HG03066 (cell line): Measurements from ENCODE around the gene CRADD.
"Not testable (repeated sequence)": the region's sequence is repeated elsewhere in the genome, so short reads cannot be mapped to it uniquely, and the experiment has no call there.

Experiments used
- ATAC-seq: cut with Tn5 transposase; IDR thresholded peaks from one replicate; pipeline ENCODE4 v1.9.1; 2021; ENCODE audit warnings: low read depth; ENCODE audit not compliant: unreplicated experiment

The CRADD gene

DNA sequence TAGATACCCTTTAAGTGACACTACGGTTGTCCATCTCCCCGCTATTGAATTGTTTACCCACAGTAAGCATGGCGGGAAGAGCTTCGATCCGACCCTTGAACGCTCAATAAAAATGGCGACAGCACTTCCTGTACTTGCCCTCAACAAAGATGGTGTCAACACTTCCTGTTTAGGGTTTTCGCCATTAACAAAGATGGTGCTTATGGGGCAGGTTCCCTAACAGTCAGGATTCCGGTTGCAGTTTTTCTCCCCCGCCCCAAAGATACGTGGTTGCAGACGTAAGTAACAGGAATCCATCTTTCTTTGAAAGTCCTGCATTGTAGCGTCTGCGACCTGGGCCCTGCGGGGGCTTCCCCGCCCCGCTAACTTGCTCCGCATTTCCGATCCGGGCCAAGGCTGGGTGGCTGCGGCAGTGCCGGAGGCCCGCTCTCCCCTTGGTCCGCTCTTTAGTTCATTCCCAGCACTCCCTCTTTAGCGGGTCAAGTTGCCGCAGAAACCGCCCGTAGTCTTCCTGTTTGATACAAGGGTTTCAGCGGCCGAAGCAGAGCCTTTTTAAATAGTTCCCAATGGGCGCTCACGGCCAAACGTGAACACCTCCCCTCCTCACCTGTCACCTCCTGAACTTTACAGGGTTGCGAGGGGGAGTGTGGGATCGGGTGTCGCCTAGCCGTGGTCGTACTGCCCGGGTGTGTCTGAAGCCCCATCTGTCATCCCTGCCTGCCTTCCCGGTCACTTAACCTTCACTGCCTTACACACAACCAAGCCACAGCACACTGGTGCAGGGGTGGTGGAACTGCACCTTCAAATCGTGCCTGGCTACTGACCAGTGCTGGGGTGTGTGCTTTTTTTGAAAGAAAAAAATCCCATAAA lies at the start of gene CRADD:
Gene CRADD, plus strand, starts transcription at position 181 of the 870 bp plus-strand sequence.
- ATAC-seq: peak; percentile 93

DNA sequence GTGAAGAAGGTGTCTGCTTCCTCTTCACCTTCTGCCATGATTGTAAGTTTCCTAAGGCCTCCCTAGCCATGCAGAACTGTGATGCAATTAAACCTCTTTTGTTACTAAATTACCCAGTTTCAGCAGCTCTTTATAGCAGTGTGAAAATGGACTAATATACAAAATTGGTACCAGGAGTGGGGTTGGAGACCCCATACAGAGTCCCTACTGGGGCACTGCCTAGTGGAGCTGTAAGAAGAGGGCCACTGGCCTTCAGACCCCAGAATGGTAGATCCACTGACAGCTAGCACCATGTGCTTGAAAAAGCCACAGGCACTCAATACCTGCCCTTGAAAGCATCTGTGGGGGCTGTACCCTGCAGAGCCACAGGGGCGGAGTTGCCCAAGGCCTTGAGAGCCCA lies 44.8 kb upstream of the CRADD start:
- no peak for ATAC-seq

GRCh38 chr12:93634416-93634815 lies 42.8 kb upstream of the CRADD start:
- no peak for ATAC-seq

- ATAC-seq: no peak
These were observed 40.5 kb upstream of the CRADD start for GRCh38 chr12:93636708-93637107.

GRCh38 chr12:93638095-93638494 lies 39.1 kb upstream of the CRADD start:
- no peak for ATAC-seq

DNA sequence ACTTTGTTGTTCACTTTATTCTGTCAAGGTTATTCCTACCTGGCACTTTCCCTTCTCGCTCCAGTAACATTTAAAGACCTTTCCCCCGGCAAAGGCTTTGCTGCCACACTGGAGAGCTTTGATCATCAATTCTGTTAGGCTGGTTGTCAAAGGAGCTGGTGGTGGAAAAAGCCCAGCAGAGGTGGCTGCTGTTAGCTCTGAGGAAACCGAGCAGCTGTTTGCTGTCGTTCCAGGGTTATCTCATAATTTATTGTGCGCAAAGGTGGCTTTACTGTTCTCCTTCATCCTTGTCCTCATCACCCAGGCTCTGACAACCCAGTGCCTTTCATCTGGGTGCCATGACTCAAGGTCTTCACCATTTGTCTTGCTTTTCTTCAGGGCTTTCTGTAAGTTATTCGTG lies 38.2 kb upstream of the CRADD start:
- no peak for ATAC-seq

GRCh38 chr12:93639406-93639805 lies 37.8 kb upstream of the CRADD start:
- no peak for ATAC-seq

DNA sequence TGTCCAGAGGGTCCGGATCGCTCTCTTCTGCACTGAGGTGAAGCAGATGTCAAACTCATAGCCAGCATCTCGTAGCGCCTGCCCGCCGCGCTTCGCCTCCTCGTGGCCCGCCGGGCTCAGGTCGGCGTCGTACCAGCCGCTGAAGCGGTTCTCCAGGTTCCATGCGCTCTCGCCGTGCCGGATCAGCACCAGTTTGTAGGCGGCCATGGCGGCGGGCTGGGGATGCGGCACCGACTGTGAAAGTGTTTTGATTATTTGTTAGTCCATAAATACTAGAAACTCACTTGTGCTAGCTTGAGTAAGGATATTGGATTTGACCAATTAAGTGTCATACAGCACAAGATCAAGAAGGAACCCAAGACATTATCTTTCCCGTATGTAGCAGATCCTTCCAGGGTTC lies 35.8 kb upstream of the CRADD start:
- not testable (repeated sequence) for ATAC-seq

DNA sequence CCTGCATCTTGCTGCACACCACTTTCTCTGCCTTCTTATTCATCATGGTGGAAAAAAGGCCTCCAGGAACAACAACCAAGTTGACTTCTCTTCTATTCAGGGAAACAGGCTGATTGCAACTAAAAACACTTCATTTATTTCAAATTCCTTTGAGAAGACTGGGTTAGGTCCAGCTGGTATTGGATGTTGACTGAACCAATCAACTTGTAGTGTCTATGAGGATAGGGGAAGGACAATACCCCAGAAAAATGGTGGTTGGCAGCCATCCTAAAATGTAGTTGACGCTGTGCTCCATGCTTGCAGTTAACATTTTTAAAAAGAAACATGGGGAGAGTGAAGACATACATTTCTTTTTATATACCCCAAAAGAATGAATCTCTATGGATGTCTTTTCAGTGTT lies 34.4 kb upstream of the CRADD start:
- ATAC-seq: no peak

DNA sequence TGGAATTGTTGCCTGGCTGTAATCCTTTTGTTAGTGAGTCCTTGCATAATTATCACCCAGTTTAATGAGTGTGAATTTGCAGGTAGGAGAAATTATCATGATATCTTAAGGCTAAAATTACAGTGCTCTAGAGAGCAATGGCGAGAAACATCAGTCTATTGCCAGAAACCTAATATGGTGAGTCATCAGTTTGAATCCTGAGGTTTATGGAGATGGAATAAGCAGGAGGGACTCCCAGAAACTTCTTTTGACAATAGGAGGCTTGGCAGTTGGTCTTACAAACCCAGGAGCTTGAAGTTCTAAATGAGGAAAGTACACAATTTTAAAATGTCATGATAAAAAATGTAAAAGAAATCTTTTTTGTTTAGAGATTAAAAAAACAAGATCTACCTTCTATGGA lies 31.5 kb upstream of the CRADD start:
- ATAC-seq: no peak

DNA sequence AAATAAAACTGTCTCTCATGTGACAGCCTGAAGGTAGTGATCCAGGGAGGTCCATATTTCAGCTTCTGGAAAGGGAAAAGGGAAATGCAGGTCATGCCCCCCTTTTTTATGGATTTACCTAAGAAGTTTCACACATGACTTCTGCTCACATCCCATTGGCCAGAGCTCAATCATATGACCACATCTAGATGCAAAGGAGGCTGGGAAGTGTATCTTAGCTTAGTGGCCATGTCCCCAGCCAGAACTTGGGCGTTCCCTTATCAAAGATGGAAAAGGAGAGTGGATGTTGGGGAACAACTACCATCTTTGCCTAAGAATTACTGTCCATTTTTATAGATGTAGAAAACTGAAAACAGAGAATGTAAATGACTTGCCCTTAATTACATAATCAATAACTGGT lies 26.5 kb upstream of the CRADD start:
- ATAC-seq: no peak

DNA sequence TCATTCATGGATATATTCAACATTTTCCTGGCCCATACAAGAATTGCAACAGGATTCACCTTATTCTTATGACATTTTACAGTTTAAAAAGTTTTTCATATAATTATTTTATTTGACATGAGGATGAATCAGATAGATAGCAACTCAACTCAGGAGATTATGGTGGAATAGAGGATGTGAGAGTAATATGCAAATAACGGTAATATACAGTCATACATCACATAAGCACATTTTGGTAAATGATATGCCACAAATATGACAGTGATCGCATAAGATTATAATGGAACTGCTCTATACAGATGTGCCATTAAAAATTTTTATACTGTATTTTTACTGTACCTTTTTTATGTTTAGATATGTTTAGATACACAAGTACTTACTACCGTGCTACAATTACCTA lies 24.1 kb upstream of the CRADD start:
- ATAC-seq: no peak

DNA sequence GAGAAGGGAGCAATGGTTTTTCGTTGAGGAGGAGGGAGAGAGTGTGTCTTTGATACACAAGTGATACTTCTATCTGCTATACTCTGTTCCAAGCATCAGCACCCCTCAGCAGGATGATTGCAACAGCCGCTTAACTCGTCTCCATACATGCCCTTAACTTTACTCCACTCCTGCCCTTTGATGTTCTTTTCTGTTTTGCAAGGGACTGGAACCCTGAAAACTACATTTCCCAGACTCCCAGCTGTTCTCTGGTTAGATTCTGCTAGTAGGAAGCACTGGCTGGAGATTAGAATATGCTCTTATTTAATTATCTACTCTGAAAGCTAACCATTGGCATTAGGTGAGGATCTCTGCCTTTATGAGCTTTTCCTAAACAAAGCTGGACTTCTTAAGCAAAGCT lies 23.5 kb upstream of the CRADD start:
- ATAC-seq: no peak

DNA sequence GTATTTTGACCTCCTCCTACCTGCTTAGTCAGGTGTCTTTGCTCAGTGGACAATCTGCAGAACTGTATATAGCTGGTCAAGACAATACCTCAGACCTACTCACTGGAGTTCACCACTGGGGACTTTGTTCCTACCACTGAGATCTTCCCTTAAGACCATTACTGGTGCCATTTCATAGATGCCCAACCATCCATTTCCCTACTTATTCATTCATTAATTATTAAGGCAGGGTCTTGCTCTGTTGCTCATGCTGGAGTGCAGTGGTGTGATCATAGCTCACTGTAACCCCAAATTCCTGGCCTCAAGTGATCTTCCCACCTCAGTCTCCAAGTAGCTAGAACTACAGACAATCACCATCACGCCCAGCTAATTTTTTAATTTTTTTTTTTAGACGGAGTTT lies 22.8 kb upstream of the CRADD start:
- ATAC-seq: no peak

GRCh38 chr12:93657071-93657470 lies 20.1 kb upstream of the CRADD start:
- no peak for ATAC-seq

DNA sequence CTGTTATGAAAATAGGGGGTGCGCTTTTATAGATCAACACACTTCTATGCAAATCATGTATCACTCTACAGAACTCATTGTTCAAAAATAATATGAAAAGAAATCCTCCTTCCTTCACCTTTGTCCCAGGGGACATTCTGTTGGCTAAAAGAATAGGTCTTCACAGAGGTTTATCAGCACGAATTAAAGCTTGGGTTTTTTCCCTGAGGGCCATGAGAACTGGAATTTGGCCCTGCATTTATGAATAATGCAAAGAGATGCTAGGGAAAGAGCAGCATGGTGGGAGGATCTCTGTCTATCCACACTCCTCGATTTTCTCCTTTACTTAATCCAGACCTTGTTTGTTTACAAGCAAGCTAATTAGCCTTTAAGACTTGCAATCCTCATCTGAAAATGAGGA lies 16.2 kb upstream of the CRADD start:
- no peak for ATAC-seq

DNA sequence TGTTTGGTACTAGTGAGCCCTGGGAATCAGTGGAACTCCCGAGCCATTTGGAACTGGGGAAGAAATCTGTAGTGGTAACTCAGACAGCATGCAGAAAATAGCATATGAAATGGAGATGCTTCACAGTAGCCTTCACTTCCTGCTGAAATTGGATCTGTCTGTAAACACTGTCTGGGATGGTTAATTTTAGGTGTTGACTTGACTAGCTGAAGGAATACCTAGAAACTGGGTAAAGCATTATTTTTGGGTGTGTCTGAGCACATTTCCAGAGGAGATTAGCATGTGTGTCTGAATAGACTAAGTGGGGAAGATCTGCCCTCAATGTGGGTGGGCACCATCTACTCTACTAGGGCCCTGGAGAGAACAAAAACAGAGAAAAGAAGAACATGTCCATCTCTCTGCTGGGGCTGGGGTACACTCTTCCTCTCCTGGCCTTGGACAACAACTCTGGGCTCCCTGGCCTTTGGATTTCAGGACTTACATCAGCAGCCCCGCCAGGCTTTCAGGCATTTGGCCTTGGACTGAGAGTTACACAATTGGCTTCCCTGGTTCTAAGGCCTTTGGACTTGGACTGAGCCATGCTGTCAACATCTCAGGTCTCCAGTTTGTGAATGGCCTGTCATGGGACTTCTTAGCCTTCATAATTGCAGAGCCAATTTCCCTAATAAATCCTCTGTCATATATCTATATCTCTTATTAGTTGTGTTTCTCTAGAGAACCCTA lies 14.0 kb upstream of the CRADD start:
- ATAC-seq: no peak

GRCh38 chr12:93663729-93664084 lies 13.5 kb upstream of the CRADD start:
- ATAC-seq: no peak

DNA sequence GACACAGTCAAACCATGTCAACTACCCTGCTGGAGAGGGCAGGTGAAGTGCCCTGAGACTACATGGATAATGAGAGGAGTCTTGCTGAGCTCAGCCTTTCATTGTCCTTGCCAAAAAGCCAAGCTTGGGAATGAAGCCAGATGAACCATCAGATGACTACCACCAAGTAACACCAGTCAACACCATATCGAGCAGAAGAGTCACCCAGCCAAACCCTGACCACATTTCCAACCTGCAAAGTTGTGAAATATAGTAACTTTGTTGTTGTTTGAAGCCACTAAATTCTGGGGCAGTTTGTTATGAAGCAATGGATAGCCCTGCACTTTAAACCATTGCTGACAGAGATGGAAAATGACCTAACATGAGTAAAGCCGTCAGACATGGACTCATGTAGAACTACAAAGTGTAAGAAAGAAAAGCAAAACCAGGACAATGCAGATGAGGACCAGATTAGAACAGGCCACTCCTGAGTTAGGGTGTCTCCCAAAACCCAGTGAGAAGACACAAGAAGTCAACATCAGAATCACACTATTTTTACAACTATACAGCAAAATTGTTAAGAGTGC lies 12.5 kb upstream of the CRADD start:
- no peak for ATAC-seq

- ATAC-seq: no peak
These were observed 9.5 kb upstream of the CRADD start for GRCh38 chr12:93667672-93668071.

DNA sequence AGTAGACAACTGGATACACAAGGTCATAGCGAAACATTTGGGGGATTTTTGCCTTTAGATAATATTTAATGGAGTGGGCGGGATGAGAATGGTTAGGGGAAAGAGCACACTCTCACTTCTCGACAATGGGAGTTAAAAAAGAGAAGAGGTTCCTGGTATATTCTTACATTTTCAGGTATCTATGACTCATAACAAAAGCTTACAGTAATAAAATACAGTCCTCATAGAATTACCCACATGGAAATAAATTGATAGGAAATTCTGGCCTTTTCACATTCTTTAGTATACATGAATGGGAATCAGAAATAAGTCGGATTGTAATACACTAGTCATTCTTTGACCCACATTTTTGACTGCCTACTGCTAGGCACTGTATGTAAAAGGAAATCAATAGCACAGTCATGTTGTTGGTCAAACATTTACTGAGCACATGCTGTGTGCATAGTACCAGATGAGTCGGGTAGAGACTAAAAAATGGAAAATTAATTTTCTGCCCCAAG lies 8.2 kb upstream of the CRADD start:
- ATAC-seq: peak; percentile 63

DNA sequence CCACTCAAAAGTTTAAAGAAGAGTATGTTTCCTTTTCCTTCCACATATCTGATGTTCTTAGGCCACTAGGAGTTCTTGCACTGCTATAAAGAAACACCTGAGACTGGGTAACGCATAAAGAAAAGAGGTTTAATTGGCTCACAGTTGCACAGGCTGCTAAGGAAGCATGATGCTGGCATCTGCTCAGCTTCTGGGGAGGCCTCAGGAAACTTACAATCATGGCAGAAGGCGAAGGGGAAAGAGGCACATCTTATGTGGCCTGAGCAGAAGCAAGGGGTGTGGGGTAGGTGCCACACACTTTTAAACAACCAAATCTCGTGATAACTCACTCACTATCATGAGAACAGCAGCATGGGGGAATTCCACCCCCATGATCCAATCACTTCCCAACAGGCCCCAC lies 7.7 kb upstream of the CRADD start:
- ATAC-seq: no peak
